ENCODE results near the gene PMPCA.
"Not testable (repeated sequence)": the region's sequence is repeated elsewhere in the genome, so short reads cannot be mapped to it uniquely, and the experiment has no call there.

Gene PMPCA

GRCh38 chr9:136401173-136401922, 9.1 kb upstream of the PMPCA start:
- ATAC-seq (replicated peaks; ENCODE audit: extremely low read depth, poor library complexity, severe bottlenecking) (no peak), DNase-seq (ENCODE audit: low spot score in 2 of 2) (no peak)
- Mint-ChIP-seq H3K9me3 (no peaks in the 10 kb centered on the region), H3K27me3 (no peaks in the 10 kb centered on the region), H3K36me3 (ENCODE audit: insufficient read depth) (peaks cover 21% of the 10 kb centered on the region), H3K27ac (ENCODE audit: low read depth) (peak overlapping the region; percentile 55), H3K4me3 (peak overlapping the region; percentile 63), H3K4me1 (peaks cover 33% of the 10 kb centered on the region)

GRCh38 chr9:136402067-136402466, 8.4 kb upstream of the PMPCA start:
- peaks cover 33% of the 10 kb centered on the region for H3K4me1 Mint-ChIP-seq
- DNase-seq (ENCODE audit: low spot score in 2 of 2): no peak
- H3K27ac Mint-ChIP-seq (ENCODE audit: low read depth): peak overlapping the region; percentile 55
- no peak overlapping the region for H3K4me3 Mint-ChIP-seq
- no peak for ATAC-seq (replicated peaks; ENCODE audit: extremely low read depth, poor library complexity, severe bottlenecking)
- H3K9me3 Mint-ChIP-seq: no peaks in the 10 kb centered on the region
- H3K36me3 Mint-ChIP-seq (ENCODE audit: insufficient read depth): peaks cover 25% of the 10 kb centered on the region
- H3K27me3 Mint-ChIP-seq: no peaks in the 10 kb centered on the region

GRCh38 chr9:136403538-136403914, 6.9 kb upstream of the PMPCA start:
- H3K27me3 Mint-ChIP-seq: no peaks in the 10 kb centered on the region
- no peaks in the 10 kb centered on the region for H3K9me3 Mint-ChIP-seq
- peak overlapping the region; percentile 82 for H3K27ac Mint-ChIP-seq (ENCODE audit: low read depth)
- peak; percentile 90 for ATAC-seq (replicated peaks; ENCODE audit: extremely low read depth, poor library complexity, severe bottlenecking)
- peaks cover 30% of the 10 kb centered on the region for H3K36me3 Mint-ChIP-seq (ENCODE audit: insufficient read depth)
- peaks cover 32% of the 10 kb centered on the region for H3K4me1 Mint-ChIP-seq
- DNase-seq (ENCODE audit: low spot score in 2 of 2): peak; percentile 47 to 75
- peak overlapping the region; percentile 70 for H3K4me3 Mint-ChIP-seq

DNA sequence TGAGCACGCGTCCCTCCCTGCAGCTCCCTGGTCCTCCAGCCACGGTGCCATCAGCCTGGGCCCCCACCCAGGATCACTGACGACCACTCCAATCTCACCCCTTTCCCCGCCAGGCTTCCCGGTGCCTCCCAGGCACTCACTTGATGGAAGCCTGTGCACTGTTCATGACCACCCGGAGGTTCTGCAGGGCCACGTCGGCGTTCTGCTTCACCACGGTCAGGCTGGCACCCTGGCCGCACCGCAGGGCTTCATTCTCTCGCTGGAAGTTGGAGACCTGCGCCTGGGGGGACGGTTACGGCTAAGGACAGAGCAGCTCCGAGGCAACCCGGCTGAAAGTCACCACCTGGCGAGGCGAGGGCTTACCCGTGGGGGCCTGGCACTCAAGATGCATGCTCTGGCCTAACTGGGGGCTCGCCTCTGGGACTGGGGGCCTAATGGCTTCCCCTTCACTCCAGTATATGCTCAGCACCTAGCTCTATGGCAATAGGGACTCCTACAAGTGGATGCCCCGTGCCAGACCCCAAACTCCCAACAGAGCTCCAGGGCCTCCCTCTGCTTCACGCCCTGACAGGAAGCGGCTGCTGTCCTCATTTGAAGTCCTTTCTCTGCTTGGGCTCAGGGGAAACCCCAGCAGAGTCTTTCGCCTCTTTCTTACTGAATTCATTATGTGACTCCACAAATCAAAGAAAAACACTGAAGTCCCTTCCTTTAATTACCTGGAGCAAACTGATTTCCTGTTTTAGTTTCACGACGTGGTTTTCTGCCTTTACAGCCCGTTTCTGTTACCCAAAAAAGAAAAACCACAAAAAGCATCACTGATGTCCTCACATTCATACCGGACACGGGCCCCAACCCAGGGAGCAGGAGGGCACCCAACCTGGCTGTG, 6.3 kb upstream of the PMPCA start:
- peaks cover 32% of the 10 kb centered on the region for H3K4me1 Mint-ChIP-seq
- no peaks in the 10 kb centered on the region for H3K9me3 Mint-ChIP-seq
- DNase-seq (ENCODE audit: low spot score in 2 of 2) (peak in 1 of 2 donors; percentile 21), ATAC-seq (replicated peaks; ENCODE audit: extremely low read depth, poor library complexity, severe bottlenecking) (peak; percentile 22)
- peak overlapping the region; percentile 70 for H3K4me3 Mint-ChIP-seq
- no peaks in the 10 kb centered on the region for H3K27me3 Mint-ChIP-seq
- H3K27ac Mint-ChIP-seq (ENCODE audit: low read depth): peak overlapping the region; percentile 82
- peaks cover 30% of the 10 kb centered on the region for H3K36me3 Mint-ChIP-seq (ENCODE audit: insufficient read depth)

GRCh38 chr9:136404801-136405136, 5.7 kb upstream of the PMPCA start:
- Mint-ChIP-seq H3K9me3 (no peaks in the 10 kb centered on the region), H3K27me3 (no peaks in the 10 kb centered on the region), H3K27ac (ENCODE audit: low read depth) (peak overlapping the region; percentile 82), H3K4me3 (peak overlapping the region; percentile 70), H3K4me1 (peaks cover 35% of the 10 kb centered on the region), H3K36me3 (ENCODE audit: insufficient read depth) (peaks cover 30% of the 10 kb centered on the region)
- DNase-seq (ENCODE audit: low spot score in 2 of 2) (no peak), ATAC-seq (replicated peaks; ENCODE audit: extremely low read depth, poor library complexity, severe bottlenecking) (no peak)

DNA sequence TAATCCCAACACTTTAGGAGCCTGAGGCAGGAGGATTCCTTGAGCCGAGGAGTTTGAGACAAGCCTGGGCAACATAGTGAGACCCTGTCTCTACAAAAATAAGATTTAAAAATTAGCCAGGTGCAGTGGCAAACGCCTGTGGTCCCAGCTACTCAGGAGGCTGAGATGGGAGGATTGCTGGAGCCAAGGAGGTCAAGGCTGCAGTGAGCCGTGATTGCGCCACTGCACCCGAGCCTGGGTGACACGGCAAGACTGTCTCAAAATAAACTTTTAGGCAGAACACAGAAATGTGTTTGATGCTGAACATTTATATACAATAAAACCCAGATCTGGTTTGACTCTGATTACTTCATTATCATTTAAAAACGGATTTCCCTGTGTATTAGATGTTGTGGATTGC, 5.0 kb upstream of the PMPCA start:
- Mint-ChIP-seq H3K27ac (ENCODE audit: low read depth) (no peak overlapping the region), H3K4me3 (no peak overlapping the region)
- no peak for DNase-seq (ENCODE audit: low spot score in 2 of 2)

DNA sequence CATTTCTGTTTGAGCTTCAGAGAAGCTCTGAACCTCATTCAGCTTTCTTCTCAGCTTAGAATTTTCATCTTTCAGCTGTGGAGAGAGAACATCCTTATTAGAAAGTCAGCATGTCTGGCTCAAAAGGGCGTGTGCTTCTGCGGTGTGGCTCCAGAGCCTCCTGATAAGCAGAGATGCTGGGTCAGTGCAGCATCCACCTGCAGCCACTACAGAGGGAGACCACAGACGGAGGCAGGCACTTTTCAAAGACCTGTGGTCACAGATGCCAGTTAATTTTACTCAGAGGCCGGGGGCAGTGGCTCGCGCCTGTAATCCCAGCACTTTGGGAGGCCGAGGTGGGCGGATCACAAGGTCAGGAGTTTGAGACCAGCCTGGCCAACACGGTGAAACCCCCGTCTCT, 4.6 kb upstream of the PMPCA start:
- not testable (repeated sequence) for H3K4me3 Mint-ChIP-seq; H3K27ac Mint-ChIP-seq (ENCODE audit: low read depth)

More for the DNA sequence above, 5.0 kb upstream of the PMPCA start:
- Mint-ChIP-seq H3K4me1 (peaks cover 37% of the 10 kb centered on the region), H3K9me3 (no peaks in the 10 kb centered on the region), H3K27me3 (no peaks in the 10 kb centered on the region), H3K36me3 (ENCODE audit: insufficient read depth) (peaks cover 34% of the 10 kb centered on the region)
- ATAC-seq (replicated peaks; ENCODE audit: extremely low read depth, poor library complexity, severe bottlenecking): no peak

GRCh38 chr9:136407061-136407460, 3.4 kb upstream of the PMPCA start:
- not testable (repeated sequence) for ATAC-seq (replicated peaks; ENCODE audit: extremely low read depth, poor library complexity, severe bottlenecking); H3K4me3 Mint-ChIP-seq; H3K27ac Mint-ChIP-seq (ENCODE audit: low read depth); DNase-seq (ENCODE audit: low spot score in 2 of 2); H3K9me3 Mint-ChIP-seq; H3K27me3 Mint-ChIP-seq
- Mint-ChIP-seq H3K4me1 (peaks cover 45% of the 10 kb centered on the region), H3K36me3 (ENCODE audit: insufficient read depth) (peaks cover 38% of the 10 kb centered on the region)

More for the DNA sequence above, 4.6 kb upstream of the PMPCA start:
- peaks cover 35% of the 10 kb centered on the region for H3K36me3 Mint-ChIP-seq (ENCODE audit: insufficient read depth)
- H3K27me3 Mint-ChIP-seq; ATAC-seq (replicated peaks; ENCODE audit: extremely low read depth, poor library complexity, severe bottlenecking); DNase-seq (ENCODE audit: low spot score in 2 of 2); H3K9me3 Mint-ChIP-seq: not testable (repeated sequence)
- peaks cover 37% of the 10 kb centered on the region for H3K4me1 Mint-ChIP-seq

- Mint-ChIP-seq H3K4me1 (peaks cover 45% of the 10 kb centered on the region), H3K36me3 (ENCODE audit: insufficient read depth) (peaks cover 41% of the 10 kb centered on the region), H3K9me3 (no peaks in the 10 kb centered on the region), H3K4me3 (no peak overlapping the region), H3K27me3 (no peaks in the 10 kb centered on the region), H3K27ac (ENCODE audit: low read depth) (no peak overlapping the region)
- DNase-seq (ENCODE audit: low spot score in 2 of 2) (no peak), ATAC-seq (replicated peaks; ENCODE audit: extremely low read depth, poor library complexity, severe bottlenecking) (no peak)
Observed at GRCh38 chr9:136407911-136408310, 2.5 kb upstream of the PMPCA start.

GRCh38 chr9:136409557-136410455, 652 bp upstream of the PMPCA start:
- Mint-ChIP-seq H3K36me3 (ENCODE audit: insufficient read depth) (peaks cover 38% of the 10 kb centered on the region), H3K9me3 (no peaks in the 10 kb centered on the region), H3K27me3 (no peaks in the 10 kb centered on the region), H3K4me1 (peaks cover 30% of the 10 kb centered on the region), H3K4me3 (peak overlapping the region; percentile 83), H3K27ac (ENCODE audit: low read depth) (peak overlapping the region; percentile 92)
- DNase-seq (ENCODE audit: low spot score in 2 of 2) (no peak), ATAC-seq (replicated peaks; ENCODE audit: extremely low read depth, poor library complexity, severe bottlenecking) (peak; percentile 35)

- H3K4me3 Mint-ChIP-seq: peak overlapping the region; percentile 83
- H3K9me3 Mint-ChIP-seq: no peaks in the 10 kb centered on the region
- peak overlapping the region; percentile 92 for H3K27ac Mint-ChIP-seq (ENCODE audit: low read depth)
- DNase-seq (ENCODE audit: low spot score in 2 of 2) (no peak), ATAC-seq (replicated peaks; ENCODE audit: extremely low read depth, poor library complexity, severe bottlenecking) (no peak)
- H3K27me3 Mint-ChIP-seq: no peaks in the 10 kb centered on the region
- peaks cover 25% of the 10 kb centered on the region for H3K4me1 Mint-ChIP-seq
- H3K36me3 Mint-ChIP-seq (ENCODE audit: insufficient read depth): peaks cover 43% of the 10 kb centered on the region
Observed at GRCh38 chr9:136411378-136411777, 920 bp downstream of the PMPCA start.

DNA sequence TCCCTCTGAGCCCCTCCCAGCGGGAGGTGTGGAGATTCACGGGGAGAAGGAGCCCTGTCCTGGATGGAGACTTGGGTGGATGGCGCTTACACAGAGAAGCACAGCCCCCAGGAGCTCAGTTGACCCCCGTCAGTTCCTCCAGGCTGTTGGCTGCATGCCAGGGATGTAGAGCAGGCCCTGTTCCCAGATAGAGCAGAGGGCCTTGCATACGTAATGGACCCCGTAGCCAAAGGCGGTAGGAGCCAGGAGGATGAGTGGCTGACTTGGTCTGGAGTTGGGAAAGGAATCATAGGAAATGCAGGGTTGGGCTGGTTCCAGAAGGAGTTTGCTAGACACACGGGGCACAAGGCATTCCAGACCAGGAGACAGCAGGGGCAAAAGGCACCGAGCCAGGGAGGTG, 2.5 kb downstream of the PMPCA start:
- Mint-ChIP-seq H3K4me1 (peaks cover 25% of the 10 kb centered on the region), H3K9me3 (no peaks in the 10 kb centered on the region), H3K4me3 (no peak overlapping the region), H3K27me3 (no peaks in the 10 kb centered on the region), H3K36me3 (ENCODE audit: insufficient read depth) (peaks cover 42% of the 10 kb centered on the region), H3K27ac (ENCODE audit: low read depth) (no peak overlapping the region)
- DNase-seq (ENCODE audit: low spot score in 2 of 2) (no peak), ATAC-seq (replicated peaks; ENCODE audit: extremely low read depth, poor library complexity, severe bottlenecking) (no peak)
